Neural cell (in vitro differentiated cells): ENCODE measurements around the gene NUDC.

ENCODE experiments used
- EP300 ChIP-seq: fragments of 450-650 bp; conservative IDR thresholded peaks from 2 replicates; pipeline ENCODE4 v1.6.1; 2014; ENCODE audit warnings: antibody characterized with exemption, mild to moderate bottlenecking, moderate library complexity; ENCODE audit not compliant: poor library complexity, severe bottlenecking
- RAD21 ChIP-seq: fragments of 450-650 bp; conservative IDR thresholded peaks from 2 replicates; pipeline ENCODE4 v1.6.1; 2014; ENCODE audit warnings: antibody characterized with exemption, mild to moderate bottlenecking, moderate library complexity
- TF ChIP-seq, protein P1 (sequence below): fragments of 450-650 bp; IDR thresholded peaks from 2 replicates; pipeline ENCODE4 v1.5.1; 2014; ENCODE audit warnings: antibody characterized with exemption, mild to moderate bottlenecking, moderate library complexity; ENCODE audit not compliant: poor library complexity, severe bottlenecking

DNA sequence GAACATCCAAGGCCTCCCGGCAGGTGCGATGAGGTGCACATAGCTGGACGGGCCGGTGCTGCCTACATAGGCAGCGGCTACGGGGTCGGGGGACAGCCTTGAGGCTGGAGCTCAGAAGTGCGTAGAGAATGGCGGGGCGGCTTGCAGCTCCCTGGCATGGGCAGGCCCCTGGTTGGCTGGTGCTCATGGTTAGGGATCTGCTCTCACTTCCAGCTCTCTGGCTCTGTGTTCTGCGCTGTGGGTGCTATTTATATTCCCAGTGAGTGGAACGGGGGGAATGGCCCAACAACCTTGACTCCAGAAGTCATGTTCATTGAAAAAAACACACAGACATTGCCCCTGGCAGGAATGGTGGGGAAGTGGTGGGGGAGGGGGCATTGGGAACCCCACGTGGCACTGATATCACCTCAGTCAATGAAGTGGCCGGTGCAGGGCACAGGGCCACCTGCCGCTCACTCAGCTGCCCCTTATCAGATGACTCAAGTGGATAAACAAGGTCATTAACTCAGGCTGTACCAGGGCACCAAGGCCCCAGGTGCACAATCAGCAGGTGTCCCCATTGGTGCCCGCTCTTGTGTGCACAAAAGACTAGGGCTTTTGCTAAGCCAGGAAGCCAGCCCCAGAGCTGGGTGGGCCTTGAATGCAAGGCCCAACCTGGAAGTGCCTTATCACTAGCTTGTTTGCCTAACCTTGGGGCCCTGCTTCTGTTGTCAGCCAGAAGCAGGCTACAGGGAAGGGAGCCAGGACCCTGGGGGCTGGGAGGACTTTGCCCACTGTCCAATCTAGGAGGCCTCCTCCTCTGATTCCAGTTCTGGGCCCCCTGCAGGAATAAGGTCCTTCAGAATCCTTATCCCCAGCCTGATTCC is 7.6 kb upstream of the NUDC start, which contains the start of gene NR0B2:
- TF ChIP-seq RAD21 (no peak), EP300 (no peak)
- TF ChIP-seq, protein P1, sequence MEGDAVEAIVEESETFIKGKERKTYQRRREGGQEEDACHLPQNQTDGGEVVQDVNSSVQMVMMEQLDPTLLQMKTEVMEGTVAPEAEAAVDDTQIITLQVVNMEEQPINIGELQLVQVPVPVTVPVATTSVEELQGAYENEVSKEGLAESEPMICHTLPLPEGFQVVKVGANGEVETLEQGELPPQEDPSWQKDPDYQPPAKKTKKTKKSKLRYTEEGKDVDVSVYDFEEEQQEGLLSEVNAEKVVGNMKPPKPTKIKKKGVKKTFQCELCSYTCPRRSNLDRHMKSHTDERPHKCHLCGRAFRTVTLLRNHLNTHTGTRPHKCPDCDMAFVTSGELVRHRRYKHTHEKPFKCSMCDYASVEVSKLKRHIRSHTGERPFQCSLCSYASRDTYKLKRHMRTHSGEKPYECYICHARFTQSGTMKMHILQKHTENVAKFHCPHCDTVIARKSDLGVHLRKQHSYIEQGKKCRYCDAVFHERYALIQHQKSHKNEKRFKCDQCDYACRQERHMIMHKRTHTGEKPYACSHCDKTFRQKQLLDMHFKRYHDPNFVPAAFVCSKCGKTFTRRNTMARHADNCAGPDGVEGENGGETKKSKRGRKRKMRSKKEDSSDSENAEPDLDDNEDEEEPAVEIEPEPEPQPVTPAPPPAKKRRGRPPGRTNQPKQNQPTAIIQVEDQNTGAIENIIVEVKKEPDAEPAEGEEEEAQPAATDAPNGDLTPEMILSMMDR = no peak
